GM18867 (cell line): ENCODE data around the gene ATP5PF.
"Not testable (repeated sequence)": the region's sequence is repeated elsewhere in the genome, so short reads cannot be mapped to it uniquely, and the experiment has no call there.

Experiments
- ATAC-seq: cut with Tn5 transposase; IDR thresholded peaks from one replicate; pipeline ENCODE4 v1.9.1; 2021; ENCODE audit warnings: mild to moderate bottlenecking, moderate library complexity; ENCODE audit not compliant: unreplicated experiment

ATP5PF gene

GRCh38 chr21:25734904-25735645, at the start of gene ATP5PF, which contains the start of gene GABPA:
Gene ATP5PF, minus strand, starts transcription at chr21:25734904. Its CDS starts 5,110 bp downstream, at chr21:25729794.
Gene GABPA, plus strand, starts transcription at chr21:25734972. Its CDS starts 6,627 bp downstream, at chr21:25741599.
- ATAC-seq, result peak; percentile 90

GRCh38 chr21:25778126-25778875, 43.6 kb upstream of the ATP5PF start:
- ATAC-seq, result not testable (repeated sequence)

- no peak for ATAC-seq
Measured at GRCh38 chr21:25776440-25776839, 41.7 kb upstream of the ATP5PF start.

GRCh38 chr21:25772686-25773085, 38.0 kb upstream of the ATP5PF start:
- ATAC-seq, result no peak

GRCh38 chr21:25767921-25768320, 33.2 kb upstream of the ATP5PF start:
- no peak for ATAC-seq

GRCh38 chr21:25764065-25764464, 29.4 kb upstream of the ATP5PF start:
- ATAC-seq, result no peak

- no peak for ATAC-seq
Measured at GRCh38 chr21:25760677-25761076, 26.0 kb upstream of the ATP5PF start.

- no peak for ATAC-seq
Measured at GRCh38 chr21:25760061-25760460, 25.4 kb upstream of the ATP5PF start.

GRCh38 chr21:25759573-25759972, 24.9 kb upstream of the ATP5PF start:
- ATAC-seq, result no peak

GRCh38 chr21:25757531-25757930, 22.8 kb upstream of the ATP5PF start:
- no peak for ATAC-seq

- peak; percentile 57 for ATAC-seq
Measured at GRCh38 chr21:25756190-25756932, 21.7 kb upstream of the ATP5PF start.

- no peak for ATAC-seq
Measured at GRCh38 chr21:25752416-25752815, 17.7 kb upstream of the ATP5PF start.

GRCh38 chr21:25750085-25750484, 15.4 kb upstream of the ATP5PF start:
- no peak for ATAC-seq

GRCh38 chr21:25744854-25745253, 10.2 kb upstream of the ATP5PF start:
- ATAC-seq, result no peak

GRCh38 chr21:25742900-25743299, 8.2 kb upstream of the ATP5PF start:
- no peak for ATAC-seq

GRCh38 chr21:25737421-25737820, 2.7 kb upstream of the ATP5PF start:
- ATAC-seq, result no peak

GRCh38 chr21:25735646-25736597, 1.2 kb upstream of the ATP5PF start:
- ATAC-seq, result peak; percentile 13

- ATAC-seq, result peak; percentile 0
Measured at GRCh38 chr21:25734654-25734903, 125 bp downstream of the ATP5PF start.

- peak; percentile 7 for ATAC-seq
Measured at GRCh38 chr21:25733859-25734653, 648 bp downstream of the ATP5PF start.
